Hypothalamus (tissue), 51 donors: ENCODE results near the gene CMTM4.
"Not testable (repeated sequence)": the region's sequence is repeated elsewhere in the genome, so short reads cannot be mapped to it uniquely, and the experiment has no call there.

ENCODE experiments used
- DNase-seq, 51 donors: peaks; one replicate each; lab custom pipeline; 2025; lab: John Stamatoyannopoulos, UW

CMTM4 gene

GRCh38 chr16:66575060-66575459 lies 121.5 kb downstream of the CMTM4 start:
- DNase-seq, result no peak

GRCh38 chr16:66574531-66574930 lies 122.0 kb downstream of the CMTM4 start:
- no peak for DNase-seq

GRCh38 chr16:66574081-66574480 lies 122.5 kb downstream of the CMTM4 start:
- DNase-seq, result no peak

- DNase-seq, result no peak
These were observed 124.2 kb downstream of the CMTM4 start for GRCh38 chr16:66572356-66572755.

GRCh38 chr16:66569827-66570405 lies 126.6 kb downstream of the CMTM4 start:
- DNase-seq, result no peak

GRCh38 chr16:66569131-66569530 lies 127.4 kb downstream of the CMTM4 start:
- DNase-seq, result no peak

GRCh38 chr16:66568355-66568754 lies 128.2 kb downstream of the CMTM4 start:
- no peak for DNase-seq

- DNase-seq, result not testable (repeated sequence)
These were observed 129.3 kb downstream of the CMTM4 start for GRCh38 chr16:66567270-66567669.

- DNase-seq, result no peak
These were observed 130.3 kb downstream of the CMTM4 start, which contains the start of gene CMTM1 for GRCh38 chr16:66566051-66566901. Gene CMTM1 (plus strand): TSS chr16:66566439. CDS start chr16:66566514, 75 bp downstream.
